ENCODE measurements around the gene PSME3IP1.
"Not testable (repeated sequence)": the region's sequence is repeated elsewhere in the genome, so short reads cannot be mapped to it uniquely, and the experiment has no call there.

Gene PSME3IP1

DNA sequence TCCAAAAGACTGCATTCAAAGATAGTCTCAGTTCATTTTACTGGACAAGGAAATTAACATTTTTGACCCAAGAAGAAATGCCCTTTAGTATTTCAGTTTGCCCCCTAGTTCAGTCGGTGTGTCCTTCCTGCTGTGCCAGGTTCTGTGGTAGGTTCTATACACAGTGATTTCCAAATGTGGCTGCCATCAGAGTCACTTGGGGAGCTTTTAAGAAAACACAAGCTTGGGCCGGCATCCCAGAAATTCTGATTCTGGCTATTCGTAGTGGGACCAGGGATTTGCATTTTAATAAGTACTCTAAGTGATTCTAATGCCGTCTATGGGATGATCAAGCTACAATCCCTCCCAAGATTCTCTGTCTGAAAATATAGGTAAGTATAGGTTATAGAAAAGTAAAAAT is 10.4 kb upstream of the PSME3IP1 start:
- no peak for DNase-seq

DNA sequence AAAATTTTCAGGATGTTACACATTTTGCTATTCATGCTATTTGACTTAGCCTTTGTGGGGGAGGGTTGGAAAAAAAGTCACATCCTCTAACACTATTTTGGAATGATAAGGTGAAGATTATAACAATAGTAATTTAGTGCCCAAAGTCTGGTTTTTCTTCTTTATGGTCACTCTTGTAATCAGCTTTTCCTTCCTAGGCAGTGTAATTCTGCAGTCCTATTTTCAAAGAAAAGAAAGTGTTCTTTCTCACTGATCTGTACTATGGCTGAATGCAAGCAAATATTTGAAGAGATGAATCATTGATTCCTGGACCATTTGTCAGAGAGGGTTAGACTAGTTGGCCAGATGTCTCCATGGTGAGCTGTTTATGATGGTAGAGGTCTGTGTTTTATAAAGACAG is 8.7 kb upstream of the PSME3IP1 start:
- DNase-seq: no peak

DNA sequence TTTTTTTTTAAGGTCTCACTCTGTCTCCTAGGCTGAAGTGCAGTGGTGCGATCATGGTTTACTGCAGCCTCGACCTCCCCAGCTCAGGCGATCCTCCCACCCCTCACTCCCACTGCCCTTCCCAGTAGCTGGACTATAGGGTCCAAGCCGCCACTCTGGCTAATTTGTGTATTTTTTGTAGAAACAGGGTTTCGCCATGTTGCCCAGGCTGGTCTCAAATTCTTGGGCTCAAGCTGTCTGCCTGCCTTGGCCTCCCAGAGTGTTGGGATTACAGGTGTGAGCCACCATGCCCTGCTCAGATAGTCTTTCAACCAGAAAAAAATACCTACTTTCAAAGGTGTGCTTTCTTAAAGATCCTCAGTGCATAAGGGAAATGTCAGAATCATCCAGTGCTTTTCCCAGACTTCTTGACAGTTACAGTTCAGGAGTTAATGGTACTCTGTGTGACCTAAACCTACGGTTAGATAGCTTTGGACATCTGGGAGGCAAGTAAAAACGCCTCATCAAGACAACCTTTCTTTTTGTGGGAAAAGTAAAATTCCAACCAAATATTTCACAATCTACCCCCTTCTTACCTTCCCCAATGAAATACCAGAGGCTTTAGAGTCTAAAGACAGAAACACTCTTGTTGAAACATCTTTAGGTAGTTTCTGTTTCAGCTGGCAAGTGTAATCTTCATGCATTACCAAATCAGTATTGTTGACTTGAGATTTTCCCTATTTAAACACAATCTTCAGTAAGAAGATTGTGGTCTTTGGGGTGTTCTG is 7.1 kb upstream of the PSME3IP1 start:
- no peak for DNase-seq

DNA sequence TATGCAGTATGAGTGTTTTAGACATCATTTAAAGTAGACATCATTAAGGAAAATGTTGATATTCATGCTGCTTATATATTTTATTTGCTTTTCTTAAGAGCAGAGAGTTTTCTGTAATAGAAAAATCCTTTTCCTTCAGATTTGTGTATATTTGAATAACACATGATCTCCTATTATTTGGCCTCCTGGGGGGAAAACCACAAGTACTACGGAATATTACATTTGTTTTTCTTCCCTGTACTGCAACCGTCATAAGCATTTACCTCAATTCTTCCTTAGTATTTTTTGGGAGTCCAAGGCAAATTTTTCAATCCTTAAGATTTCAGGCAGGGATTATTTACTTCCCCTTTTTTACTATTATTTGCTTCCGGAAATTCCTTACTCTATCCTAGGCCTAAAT is 6.3 kb upstream of the PSME3IP1 start:
- DNase-seq: no peak

DNA sequence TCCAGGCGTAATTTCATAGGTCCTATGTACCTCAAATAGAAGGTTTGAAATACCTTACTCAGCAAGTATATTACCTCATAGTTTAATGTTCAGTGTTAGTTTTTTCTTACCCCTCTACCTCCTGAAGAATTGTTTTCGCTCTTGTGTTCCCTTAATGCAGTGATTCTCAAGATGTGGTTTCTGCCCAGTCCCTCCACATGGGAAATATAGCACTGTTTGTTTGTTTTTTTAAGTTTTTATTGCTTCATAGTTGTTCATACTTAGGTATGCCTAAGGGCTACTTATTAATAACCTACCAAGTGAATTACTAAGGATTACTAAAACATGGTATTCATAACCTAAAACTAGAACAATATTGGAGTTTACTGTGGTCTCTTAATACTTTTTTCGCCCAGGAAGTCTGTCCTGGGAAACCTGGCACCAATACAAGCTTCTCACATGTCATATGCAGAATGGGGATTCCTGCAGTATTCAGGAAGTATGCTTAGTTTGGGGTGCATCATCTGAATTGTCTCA is 5.3 kb upstream of the PSME3IP1 start:
- DNase-seq: no peak

DNA sequence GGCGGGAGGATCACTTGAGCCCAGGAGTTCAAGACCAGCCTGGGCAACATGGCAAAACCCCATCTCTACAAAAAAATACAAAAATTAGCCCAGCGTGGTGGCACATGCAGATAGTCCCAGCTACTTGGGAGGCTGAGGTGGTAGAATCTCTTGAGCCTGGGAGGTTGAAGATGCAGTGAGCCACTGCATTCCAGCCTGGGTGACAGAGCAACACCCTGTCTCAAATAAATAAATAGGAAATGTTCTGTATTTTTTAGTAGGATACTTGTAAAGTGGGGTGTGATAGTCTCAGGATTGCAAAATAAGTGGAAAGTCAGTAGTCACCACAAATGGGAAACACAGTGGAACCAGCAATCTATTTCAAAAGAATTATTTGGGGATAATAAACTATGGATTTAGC is 4.3 kb upstream of the PSME3IP1 start:
- DNase-seq: no peak

DNA sequence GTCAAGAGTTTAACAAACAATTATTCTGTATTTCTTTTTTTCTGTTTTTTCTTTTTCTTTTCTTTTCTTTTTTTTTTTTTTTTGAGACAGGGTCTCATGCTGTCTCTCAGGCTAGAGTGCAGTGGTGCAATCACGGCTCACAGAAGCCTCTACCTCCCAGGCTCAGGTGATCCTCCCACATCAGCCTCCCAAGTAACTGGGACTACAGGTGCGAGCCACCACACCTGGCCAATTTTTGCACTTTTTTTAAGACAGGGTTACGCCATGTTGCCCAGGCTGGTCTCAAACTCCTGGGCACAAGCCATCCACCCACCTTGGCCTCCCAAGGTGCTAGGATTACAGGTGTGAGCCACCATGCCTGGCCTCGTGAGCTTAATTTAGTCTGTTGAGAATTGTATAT is 3.7 kb upstream of the PSME3IP1 start:
- not testable (repeated sequence) for DNase-seq

DNA sequence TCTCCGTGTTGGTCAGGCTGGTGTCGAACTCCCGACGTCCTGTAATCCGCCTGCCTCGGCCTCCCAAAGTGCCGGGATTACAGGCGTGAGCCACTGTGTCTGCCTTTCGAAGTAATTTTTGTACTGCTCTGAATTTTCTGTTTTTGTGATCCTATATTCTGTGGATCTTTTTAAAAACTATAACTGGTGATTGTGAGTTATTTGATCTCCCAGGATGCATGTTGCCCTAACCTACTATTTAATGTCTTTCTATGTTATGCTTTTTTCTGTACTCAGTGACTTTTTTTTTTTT is 2.8 kb upstream of the PSME3IP1 start:
- DNase-seq: no peak

DNA sequence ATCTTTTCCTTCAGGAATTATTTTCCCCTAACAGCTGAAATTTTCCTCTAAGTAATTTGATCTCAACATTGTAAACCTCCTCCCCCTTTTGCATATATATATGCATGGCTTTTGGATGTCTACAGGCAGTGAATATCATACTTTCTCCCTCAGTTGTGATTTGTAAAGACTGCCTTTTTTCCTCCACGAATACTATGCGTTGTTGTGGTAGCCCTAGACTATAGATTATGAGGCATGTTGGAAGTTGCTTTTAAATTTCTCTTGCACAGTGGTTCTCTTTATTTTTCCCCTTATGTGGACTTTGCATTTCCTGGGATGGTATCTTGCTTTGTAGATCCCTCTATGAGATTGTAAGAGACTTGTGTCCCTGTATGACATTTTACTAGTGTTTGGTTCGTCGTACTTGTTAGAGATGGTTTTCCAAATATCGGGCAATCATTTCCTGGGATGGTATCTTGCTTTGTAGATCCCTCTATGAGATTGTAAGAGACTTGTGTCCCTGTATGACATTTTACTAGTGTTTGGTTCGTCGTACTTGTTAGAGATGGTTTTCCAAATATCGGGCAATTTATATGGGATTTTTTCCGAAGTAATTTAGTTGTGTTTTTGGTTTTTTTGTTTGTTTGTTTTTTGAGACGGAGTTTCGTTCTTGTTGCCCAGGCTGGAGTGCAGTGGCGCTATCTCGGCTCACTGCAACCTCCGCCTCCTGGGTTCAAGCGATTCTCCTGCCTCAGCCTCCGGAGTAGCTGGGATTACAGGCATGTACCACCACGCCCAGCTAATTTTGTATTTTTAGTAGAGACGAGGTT is 2.3 kb upstream of the PSME3IP1 start:
- DNase-seq: not testable (repeated sequence)

DNA sequence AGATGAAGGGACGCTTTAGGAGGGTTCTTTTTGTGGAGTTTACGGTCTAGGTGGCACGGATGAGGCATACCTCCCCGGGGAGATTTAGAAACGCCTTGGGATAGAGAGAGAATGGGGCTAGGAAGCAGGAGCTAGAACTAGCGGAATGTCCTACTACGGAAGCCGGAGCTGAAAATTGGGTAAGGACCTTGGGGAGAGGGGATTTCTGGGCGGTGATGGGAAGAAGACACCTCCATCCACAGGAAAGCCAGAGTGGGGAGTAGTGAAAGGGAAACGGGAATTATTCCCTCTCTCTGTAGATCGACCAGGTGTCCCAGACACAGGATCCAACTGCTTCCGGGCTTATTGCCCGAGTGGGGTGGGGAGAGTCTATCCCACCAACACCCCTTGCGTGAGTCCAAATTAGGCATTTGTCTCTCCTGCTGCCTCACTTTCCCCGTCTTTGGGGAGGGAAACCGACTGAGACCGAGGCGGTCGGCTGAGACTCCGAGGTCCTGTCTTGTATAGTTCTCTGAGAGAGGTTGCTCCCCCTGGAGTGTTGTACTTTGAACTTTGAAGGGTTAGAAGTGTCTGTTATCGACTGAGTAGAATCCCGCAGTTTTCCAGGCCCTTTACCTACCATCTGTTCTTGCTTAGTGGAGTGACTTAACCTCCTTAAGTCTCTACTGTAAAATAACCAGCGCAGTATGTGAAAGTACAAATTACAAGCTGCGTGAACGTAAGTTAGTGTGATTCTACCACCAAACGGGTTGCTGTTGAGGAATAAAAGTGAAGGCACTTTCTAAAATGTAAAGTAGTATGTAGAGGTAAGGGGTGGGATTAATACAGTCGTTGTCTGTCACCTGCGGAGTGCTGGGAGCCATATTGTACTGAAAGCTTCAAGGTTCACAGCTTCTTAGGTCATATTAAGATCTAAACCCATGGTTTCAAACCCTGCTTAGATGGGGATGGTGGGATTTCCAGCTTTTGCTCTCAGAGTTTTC is 1.3 kb upstream of the PSME3IP1 start:
- DNase-seq: no peak

DNA sequence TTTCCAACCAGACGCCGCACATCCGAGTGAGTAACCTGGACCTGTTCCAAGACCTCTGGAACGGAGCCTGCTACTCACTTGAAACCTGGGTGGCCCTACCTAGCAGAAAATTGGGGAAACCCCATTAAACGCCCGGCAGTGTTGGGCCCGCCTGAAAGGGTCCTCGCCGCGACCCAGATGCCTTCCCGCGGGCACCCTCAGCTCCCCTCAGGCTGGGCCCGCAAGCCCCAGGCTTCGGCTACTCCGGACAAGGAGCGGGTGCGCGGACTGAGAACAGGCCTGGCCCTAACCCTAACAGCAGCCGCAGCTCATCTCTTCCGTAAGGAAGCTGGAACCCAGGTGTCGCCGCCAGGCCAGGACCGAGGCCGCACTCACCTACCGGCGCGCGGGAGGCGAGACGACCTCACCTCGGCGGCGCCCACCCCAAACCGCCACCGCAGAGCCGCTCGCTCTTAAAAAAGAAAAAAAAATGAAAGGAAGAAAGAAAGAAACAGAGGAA is 344 bp downstream of the PSME3IP1 start:
- DNase-seq: no peak

DNA sequence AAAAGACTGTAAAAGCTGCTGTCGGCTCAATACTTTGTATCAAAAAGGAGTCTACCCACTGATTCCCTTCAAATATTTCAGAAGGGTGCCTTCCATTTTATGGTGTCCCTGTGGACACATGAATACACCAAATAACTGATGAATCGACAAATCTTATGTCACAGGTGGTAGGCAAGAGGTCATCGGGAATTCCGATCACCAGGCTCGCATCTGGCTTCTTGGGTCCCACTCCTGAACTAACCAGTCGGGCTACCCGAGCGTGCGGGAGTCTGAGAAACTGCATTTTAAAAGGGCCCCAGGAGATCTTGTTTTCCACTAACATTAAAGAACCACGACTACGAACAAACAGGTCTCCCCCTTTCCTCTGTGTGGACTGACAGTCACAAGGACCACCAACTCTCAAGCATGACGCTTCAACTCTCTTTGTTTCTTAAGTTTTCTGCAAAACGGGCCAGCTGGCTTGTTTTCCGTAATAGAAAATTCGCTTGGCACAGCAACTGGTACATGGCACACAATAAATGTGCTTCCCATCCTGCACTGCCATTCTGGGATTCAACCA is 873 bp downstream of the PSME3IP1 start:
- no peak for DNase-seq

DNA sequence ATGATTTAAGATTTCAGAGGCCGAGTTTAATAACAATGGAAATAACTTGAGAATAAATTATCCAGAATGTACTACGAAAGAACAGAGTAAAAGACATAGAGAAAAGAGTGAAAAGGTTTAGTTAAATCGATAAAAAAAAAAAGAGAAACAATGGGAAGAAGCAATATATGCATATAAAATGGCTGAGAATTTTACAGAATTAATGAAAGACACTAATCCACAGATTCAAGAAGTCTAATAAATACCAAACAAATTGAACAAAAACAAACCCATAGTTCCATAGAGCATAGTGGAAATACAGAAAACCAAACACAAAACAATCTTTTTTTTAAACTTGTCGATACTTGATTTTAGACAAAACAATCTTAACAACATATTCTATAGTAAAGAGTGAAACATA is 1.7 kb downstream of the PSME3IP1 start:
- no peak for DNase-seq

DNA sequence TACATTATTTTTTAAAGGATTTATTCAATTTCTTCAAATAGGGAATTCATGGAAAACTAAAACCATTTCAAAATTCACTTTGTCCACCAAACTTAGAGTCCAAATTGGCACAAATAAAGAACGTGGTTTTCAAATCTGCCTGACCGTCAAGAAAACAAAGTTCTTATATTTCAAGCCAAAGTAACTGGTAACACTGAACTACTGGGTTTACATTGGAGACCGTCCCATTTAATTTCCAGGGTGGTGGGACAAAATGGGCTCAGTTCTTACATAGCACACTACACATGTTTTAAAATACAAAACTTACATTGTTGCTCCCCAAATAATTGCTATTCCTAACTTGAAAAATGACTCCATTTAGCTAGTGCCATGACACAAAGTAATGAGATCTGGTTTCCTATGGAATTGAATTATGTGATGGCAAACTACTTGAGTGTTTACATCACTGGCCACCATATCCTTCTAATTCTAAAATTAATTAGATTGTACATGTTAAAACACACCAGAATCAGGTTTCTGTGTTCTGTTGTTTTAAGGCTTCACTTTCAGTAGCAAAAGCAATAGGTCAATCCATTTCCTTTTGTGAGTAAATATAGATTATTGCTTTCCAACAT is 6.5 kb downstream of the PSME3IP1 start:
- no peak for DNase-seq

DNA sequence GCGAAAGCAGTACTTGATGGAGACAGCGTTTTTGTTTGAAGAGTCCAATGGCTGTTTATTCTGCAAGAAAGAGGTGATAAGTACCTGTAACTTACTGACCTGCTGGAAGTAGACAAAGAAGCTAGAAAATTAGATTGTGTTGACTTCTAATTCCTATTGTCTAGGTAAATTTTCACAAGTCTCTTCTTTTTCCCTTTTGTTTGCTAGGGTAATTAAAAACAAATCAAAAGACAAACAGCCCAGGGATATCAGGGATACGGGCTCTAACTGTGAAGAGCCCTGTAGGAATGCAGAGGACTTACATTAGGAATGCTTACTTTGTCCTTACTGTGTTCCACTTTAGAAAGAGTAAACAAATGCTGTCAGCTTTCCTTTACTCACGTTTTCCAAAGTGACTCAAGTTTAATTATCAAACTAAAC is 7.0 kb downstream of the PSME3IP1 start:
- no peak for DNase-seq

DNA sequence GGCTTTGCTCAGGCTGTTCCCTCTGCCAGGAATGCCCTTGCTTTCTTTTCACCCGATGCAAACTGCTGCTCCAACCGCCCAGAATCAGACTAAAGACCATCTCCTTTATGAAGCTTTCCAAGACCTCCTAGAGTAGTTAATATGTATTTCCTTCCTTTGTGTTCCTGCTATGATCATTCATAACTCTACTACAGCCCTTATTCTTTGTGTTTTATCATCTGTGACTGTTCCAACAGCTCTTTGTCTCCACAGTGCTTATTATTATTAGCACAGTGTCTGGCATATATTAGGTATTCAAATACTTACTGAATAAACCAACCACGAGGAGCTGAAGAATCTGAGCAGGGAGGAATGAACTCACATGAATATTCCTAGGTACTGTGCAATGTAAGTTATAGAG is 7.6 kb downstream of the PSME3IP1 start:
- no peak for DNase-seq

DNA sequence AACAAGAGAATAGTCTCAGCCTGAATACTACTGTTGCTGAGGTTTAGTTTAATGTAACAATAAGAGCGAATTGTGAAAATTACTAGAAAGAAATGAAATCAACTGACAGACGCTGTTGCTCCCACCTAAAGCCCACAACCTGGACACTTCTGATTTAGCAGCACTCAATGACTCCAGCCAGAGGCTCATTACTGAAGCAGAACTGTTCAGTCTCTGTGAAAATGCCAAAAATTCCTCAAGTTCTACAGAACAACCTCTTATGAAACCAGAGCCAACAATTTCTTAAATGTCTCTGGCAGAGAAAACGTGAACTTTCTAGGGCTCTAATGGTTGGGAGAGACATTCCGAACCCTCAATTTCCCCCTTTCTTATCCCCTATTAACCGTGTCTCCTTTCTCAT is 9.9 kb downstream of the PSME3IP1 start:
- no peak for DNase-seq

DNA sequence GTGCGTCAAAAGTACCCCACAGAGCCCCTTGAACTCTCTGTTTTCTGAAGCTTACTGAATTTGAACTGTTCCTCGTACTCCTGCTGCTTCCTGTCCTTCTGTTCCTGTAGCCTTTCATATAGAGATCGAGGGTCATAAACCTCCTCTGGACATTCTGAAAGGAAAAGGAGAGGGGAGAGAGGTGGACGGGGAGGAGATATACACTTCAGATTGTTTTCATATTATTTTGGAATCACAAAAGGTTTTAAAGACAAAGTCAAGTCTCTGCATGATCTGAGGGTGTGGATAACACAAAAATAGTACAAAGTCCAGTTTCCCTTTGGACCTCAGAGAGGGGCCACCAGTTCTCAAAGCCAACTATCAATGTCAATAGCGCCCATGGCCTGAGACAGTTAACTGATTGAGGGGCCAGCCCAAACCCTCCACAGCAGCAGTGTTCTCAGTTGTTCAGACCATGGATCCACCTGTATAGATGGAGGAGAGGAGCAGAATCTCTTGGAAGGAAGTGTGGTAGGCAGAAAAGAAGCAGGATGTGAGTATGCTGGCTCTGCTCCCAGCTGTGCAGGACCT is 13.0 kb downstream of the PSME3IP1 start:
- DNase-seq: no peak

DNA sequence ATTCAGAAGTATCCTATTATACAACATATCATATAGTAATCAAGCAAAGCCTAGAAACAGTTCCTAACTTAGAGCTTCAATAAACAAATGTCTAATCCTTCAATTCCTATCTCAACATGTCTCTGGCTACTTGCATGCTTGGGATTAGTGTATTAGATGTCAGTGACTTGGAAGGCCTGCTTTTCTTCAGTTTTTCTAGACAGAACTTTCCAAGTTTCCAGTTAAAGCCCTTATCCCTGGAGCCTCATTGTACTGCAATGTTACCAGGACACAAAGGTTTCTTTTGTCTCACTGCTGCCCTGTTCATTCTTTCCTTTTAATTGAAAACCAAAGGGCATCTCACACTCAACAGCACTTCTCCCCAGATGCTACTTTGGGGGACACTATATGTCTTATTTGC is 16.5 kb downstream of the PSME3IP1 start:
- no peak for DNase-seq

DNA sequence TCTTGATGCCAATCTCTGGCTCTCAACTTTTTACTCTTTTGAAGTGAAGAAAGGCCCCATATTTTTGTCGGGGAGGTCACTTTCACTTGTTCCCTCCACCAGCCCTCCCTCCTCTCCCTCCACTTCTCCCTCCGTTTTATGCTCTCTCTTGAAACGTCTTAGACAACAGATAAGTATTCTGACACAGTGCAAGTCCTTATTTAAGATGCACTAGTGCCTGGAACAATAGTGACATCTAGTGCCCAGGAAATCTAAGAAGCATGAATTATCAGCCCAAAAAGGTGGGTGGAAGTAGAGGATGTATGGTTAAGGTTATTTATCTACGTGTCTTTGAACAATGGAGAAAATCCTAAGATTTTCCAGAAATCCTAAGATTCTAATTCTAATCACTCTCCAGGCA is 17.9 kb downstream of the PSME3IP1 start:
- no peak for DNase-seq

DNA sequence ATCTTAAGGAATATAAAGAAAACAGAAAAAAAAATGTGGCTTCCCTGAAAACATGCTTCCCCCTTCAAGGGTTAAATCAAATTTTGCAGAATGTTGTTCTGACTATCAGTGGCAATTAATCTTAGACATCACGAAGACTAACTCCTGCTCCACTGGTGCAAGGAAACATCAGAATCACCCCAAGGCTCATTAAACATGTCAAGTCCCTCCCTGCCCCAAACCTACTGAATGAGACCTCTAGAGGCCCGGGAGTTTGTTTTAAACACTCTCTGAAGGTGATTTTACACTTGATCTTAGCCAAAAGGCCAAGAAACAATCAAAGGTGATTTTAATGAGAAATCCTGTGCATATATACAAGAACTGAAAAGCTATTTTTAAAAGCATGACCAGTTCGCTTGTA is 18.3 kb downstream of the PSME3IP1 start:
- no peak for DNase-seq

DNA sequence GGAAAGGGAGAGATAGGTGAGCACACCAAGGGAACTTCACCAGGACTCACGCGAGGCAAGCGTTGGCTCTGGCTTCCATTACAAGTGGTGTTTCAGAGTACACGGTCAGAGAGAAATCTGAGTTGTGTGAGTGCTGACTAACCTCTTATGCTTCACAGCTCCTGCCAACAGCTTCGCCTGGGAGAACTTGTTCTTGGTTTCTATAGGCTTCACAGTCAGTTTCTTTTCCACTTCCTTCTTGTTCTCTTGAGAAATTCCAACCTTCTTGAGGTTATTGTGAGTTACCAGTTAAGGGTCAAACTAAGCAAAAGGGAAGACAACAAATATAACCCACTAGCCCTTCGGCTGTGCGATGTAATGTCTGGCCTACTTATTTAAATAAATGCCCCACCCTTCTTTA is 18.9 kb downstream of the PSME3IP1 start:
- no peak for DNase-seq

Data from activated gamma-delta T cell (primary cell).